ENCODE data around the gene ST8SIA4. TPM values are rescaled to one million over a fixed set of nuclear protein-coding genes. Genes with fewer than 3 reads are reported as not detected.

ST8SIA4 gene
- total RNA-seq, 4 donors from 2014 or later = 0.37 to 6.0 (median 2.2) TPM

DNA sequence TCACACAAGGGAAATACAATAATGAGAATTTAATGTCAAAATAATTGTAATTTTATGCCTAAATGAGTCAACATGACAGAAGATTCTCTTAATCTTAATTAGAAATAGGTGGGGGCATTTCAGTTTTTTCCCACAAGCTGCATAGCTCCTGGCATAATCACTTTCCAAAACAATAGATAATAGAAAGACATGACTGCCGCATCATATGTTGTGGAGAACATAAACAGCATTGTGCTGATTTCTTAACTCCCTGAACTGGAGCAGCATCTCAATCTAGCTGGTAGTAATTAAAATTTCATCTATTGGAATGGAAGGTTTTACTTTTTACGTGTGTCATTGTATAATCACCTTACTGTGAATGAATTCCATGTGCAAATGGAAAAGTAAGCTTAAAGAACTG lies 112.1 kb downstream of the ST8SIA4 start:
- H3K27me3 ChIP-seq = no peaks in the 10 kb centered on the region
- no peak overlapping the region for H3K4me3 ChIP-seq
- in situ Hi-C loops (cut with MboI; ENCODE audit: low pct_ligation_motif_present in 1 of 4, low pct_unique_long_range_greater_than_20kb in 1 of 4, low sequenced_read_pairs in 3 of 4) = no loop called here
- intact Hi-C loops (cut with DNase I; ENCODE audit: low total_unique reads) = no loop called here
- H3K4me1 ChIP-seq = no peaks in the 10 kb centered on the region
- DNase-seq = no peak
- H3K36me3 ChIP-seq = no peaks in the 10 kb centered on the region
- TF ChIP-seq EP300 (IDR thresholded peaks at IDR 0.05; ENCODE audit: low read depth) = no peak
- no peak for TF ChIP-seq POLR2A (IDR thresholded peaks at IDR 0.05)
- no peak for TF ChIP-seq POLR2AphosphoS5 (IDR thresholded peaks at IDR 0.05)
- TF ChIP-seq, protein P1, sequence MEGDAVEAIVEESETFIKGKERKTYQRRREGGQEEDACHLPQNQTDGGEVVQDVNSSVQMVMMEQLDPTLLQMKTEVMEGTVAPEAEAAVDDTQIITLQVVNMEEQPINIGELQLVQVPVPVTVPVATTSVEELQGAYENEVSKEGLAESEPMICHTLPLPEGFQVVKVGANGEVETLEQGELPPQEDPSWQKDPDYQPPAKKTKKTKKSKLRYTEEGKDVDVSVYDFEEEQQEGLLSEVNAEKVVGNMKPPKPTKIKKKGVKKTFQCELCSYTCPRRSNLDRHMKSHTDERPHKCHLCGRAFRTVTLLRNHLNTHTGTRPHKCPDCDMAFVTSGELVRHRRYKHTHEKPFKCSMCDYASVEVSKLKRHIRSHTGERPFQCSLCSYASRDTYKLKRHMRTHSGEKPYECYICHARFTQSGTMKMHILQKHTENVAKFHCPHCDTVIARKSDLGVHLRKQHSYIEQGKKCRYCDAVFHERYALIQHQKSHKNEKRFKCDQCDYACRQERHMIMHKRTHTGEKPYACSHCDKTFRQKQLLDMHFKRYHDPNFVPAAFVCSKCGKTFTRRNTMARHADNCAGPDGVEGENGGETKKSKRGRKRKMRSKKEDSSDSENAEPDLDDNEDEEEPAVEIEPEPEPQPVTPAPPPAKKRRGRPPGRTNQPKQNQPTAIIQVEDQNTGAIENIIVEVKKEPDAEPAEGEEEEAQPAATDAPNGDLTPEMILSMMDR (IDR thresholded peaks at IDR 0.05) = no peak
- 80 to 93% methylated on average over 2 of the region's 2 CpGs for WGBS, 2 donors (ENCODE audit: low coverage in 1 of 2)
- H3K9me3 ChIP-seq = no peaks in the 10 kb centered on the region
- H3K27ac ChIP-seq = no peak overlapping the region

DNA sequence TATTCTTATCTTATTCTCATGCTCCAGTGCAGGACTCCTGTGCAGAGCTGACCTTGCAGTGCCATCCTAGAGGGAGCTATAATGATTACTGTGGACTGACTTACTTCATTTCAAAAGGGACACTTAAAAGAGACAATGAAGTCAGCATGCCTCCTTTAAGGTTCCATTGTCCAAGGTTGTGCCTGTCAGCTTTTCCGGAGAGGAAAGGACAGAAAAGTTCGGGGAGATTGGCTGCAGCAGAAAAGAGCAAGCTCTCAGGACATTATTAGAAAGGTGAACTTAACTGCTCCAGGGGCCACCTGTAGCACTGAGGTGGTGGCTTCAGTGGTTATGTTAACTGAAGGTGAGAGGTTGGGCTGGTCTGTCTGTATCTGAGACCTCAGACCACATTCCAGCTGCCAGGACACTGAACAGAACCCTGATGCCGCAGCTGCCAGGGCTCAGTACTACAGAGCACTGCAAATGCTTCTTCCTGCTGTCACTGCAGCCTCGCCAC lies 112.9 kb downstream of the ST8SIA4 start:
- peak; percentile 47 for DNase-seq
- 41 to 55% methylated on average over 3 to 4 of the region's 4 CpGs for WGBS, 2 donors (ENCODE audit: low coverage in 1 of 2)
- H3K4me1 ChIP-seq = no peaks in the 10 kb centered on the region
- H3K36me3 ChIP-seq = no peaks in the 10 kb centered on the region
- TF ChIP-seq, protein P1 (IDR thresholded peaks at IDR 0.05) = no peak
- TF ChIP-seq EP300 (IDR thresholded peaks at IDR 0.05; ENCODE audit: low read depth) (no peak), POLR2AphosphoS5 (IDR thresholded peaks at IDR 0.05) (no peak), POLR2A (IDR thresholded peaks at IDR 0.05) (no peak)
- H3K27ac ChIP-seq = no peak overlapping the region
- H3K9me3 ChIP-seq = no peaks in the 10 kb centered on the region
- in situ Hi-C loops (cut with MboI; ENCODE audit: low pct_ligation_motif_present in 1 of 4, low pct_unique_long_range_greater_than_20kb in 1 of 4, low sequenced_read_pairs in 3 of 4) (no loop called here), intact Hi-C loops (cut with DNase I; ENCODE audit: low total_unique reads) (no loop called here)
- no peak overlapping the region for H3K4me3 ChIP-seq
- H3K27me3 ChIP-seq = no peaks in the 10 kb centered on the region

DNA sequence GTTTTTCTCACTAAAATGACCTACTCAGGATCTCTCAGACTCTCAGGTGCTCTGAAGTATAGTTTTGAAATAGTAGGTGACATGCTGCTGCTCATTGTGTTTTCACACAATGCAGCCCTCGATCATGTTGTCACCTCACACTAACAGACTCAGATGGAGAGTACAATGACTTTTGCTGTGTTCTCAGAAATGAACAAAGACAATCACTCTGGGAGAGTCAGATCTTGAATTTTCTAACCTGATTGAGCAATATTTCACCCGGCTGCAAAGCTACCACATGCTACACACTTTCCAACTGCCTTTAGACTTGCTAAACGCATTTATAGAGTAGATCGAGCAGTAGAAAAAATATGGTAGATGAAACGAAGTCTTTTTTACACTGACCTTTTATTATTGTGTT lies 113.4 kb downstream of the ST8SIA4 start:
- no peaks in the 10 kb centered on the region for H3K4me1 ChIP-seq
- WGBS, 2 donors (ENCODE audit: low coverage in 1 of 2) = 65 to 67% methylated on average over 5 of the region's 5 CpGs
- in situ Hi-C loops (cut with MboI; ENCODE audit: low pct_ligation_motif_present in 1 of 4, low pct_unique_long_range_greater_than_20kb in 1 of 4, low sequenced_read_pairs in 3 of 4) = no loop called here
- H3K9me3 ChIP-seq = no peaks in the 10 kb centered on the region
- TF ChIP-seq EP300 (IDR thresholded peaks at IDR 0.05; ENCODE audit: low read depth) (no peak), POLR2AphosphoS5 (IDR thresholded peaks at IDR 0.05) (no peak), POLR2A (IDR thresholded peaks at IDR 0.05) (no peak)
- TF ChIP-seq, protein P1 (IDR thresholded peaks at IDR 0.05) = no peak
- no peak overlapping the region for H3K4me3 ChIP-seq
- no peaks in the 10 kb centered on the region for H3K27me3 ChIP-seq
- no peak overlapping the region for H3K27ac ChIP-seq
- DNase-seq = no peak
- no peaks in the 10 kb centered on the region for H3K36me3 ChIP-seq
- intact Hi-C loops (cut with DNase I; ENCODE audit: low total_unique reads) = no loop called here

DNA sequence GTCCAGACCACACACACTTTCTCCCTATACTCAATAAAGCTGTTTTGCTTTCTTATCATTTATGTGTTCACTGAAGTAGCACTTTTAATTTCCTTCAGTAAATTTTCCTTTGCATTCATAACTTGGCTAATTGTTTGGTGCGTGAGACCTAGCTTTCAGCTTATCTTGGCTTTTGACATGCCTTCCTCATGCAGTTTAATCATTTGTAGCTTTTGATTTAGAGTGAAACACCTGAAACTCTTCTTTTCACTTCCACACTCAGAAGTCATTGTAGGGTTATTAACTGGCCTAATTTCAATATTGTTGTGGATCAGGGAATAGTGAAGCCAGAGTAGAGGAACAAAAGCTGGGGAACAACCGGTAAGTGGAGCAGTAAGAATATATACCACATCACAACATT lies 114.7 kb downstream of the ST8SIA4 start:
- Histone ChIP-seq H3K9me3 (no peaks in the 10 kb centered on the region), H3K27me3 (no peaks in the 10 kb centered on the region), H3K4me1 (no peaks in the 10 kb centered on the region), H3K36me3 (no peaks in the 10 kb centered on the region), H3K27ac (no peak overlapping the region), H3K4me3 (no peak overlapping the region)
- no peak for TF ChIP-seq POLR2AphosphoS5 (IDR thresholded peaks at IDR 0.05)
- TF ChIP-seq, protein P1 (IDR thresholded peaks at IDR 0.05) = no peak
- TF ChIP-seq EP300 (IDR thresholded peaks at IDR 0.05; ENCODE audit: low read depth) = no peak
- no peak for TF ChIP-seq POLR2A (IDR thresholded peaks at IDR 0.05)
- no peak for DNase-seq
- in situ Hi-C loops (cut with MboI; ENCODE audit: low pct_ligation_motif_present in 1 of 4, low pct_unique_long_range_greater_than_20kb in 1 of 4, low sequenced_read_pairs in 3 of 4) = no loop called here
- 87 to 91% methylated on average over 2 of the region's 2 CpGs for WGBS, 2 donors (ENCODE audit: low coverage in 1 of 2)
- intact Hi-C loops (cut with DNase I; ENCODE audit: low total_unique reads) = no loop called here

Data from transverse colon (tissue), 4 donors.